ENCODE results near the gene GMPPB. TPM values are rescaled to one million over a fixed set of nuclear protein-coding genes. Genes with fewer than 3 reads are reported as not detected.
"Not testable (repeated sequence)": the region's sequence is repeated elsewhere in the genome, so short reads cannot be mapped to it uniquely, and the experiment has no call there.

The GMPPB gene
- polyA plus RNA-seq, 4 donors = 12.8 to 17.0 (median 14.0) TPM

GRCh38 chr3:49714728-49715550 lies 8.8 kb downstream of the GMPPB start:
- no peak for DNase-seq (ENCODE audit: low read depth in 4 of 4, low spot score in 3 of 4)

GRCh38 chr3:49713336-49714105 lies 10.2 kb downstream of the GMPPB start:
- no peak for DNase-seq (ENCODE audit: low read depth in 4 of 4, low spot score in 3 of 4)

GRCh38 chr3:49712631-49713317 lies 11.0 kb downstream of the GMPPB start:
- no peak for DNase-seq (ENCODE audit: low read depth in 4 of 4, low spot score in 3 of 4)

- DNase-seq (ENCODE audit: low read depth in 4 of 4, low spot score in 3 of 4) = no peak
Observed at GRCh38 chr3:49712166-49712565, 11.6 kb downstream of the GMPPB start.

GRCh38 chr3:49711489-49711888 lies 12.3 kb downstream of the GMPPB start:
- no peak for DNase-seq (ENCODE audit: low read depth in 4 of 4, low spot score in 3 of 4)

GRCh38 chr3:49709852-49710251 lies 13.9 kb downstream of the GMPPB start:
- DNase-seq (ENCODE audit: low read depth in 4 of 4, low spot score in 3 of 4) = no peak

- DNase-seq (ENCODE audit: low read depth in 4 of 4, low spot score in 3 of 4) = no peak
Observed at GRCh38 chr3:49707113-49707480, 16.7 kb downstream of the GMPPB start.

GRCh38 chr3:49706456-49707112 lies 17.2 kb downstream of the GMPPB start:
- DNase-seq (ENCODE audit: low read depth in 4 of 4, low spot score in 3 of 4) = no peak

- no peak for DNase-seq (ENCODE audit: low read depth in 4 of 4, low spot score in 3 of 4)
Observed at GRCh38 chr3:49705390-49705960, 18.3 kb downstream of the GMPPB start.

GRCh38 chr3:49704629-49705028 lies 19.1 kb downstream of the GMPPB start:
- DNase-seq (ENCODE audit: low read depth in 4 of 4, low spot score in 3 of 4) = no peak

GRCh38 chr3:49703956-49704355 lies 19.8 kb downstream of the GMPPB start:
- DNase-seq (ENCODE audit: low read depth in 4 of 4, low spot score in 3 of 4) = no peak

- DNase-seq (ENCODE audit: low read depth in 4 of 4, low spot score in 3 of 4) = no peak
Observed at GRCh38 chr3:49703443-49703927, 20.3 kb downstream of the GMPPB start.

- no peak for DNase-seq (ENCODE audit: low read depth in 4 of 4, low spot score in 3 of 4)
Observed at GRCh38 chr3:49702672-49703071, 21.1 kb downstream of the GMPPB start.

GRCh38 chr3:49701388-49702077 lies 22.2 kb downstream of the GMPPB start:
- DNase-seq (ENCODE audit: low read depth in 4 of 4, low spot score in 3 of 4) = no peak

GRCh38 chr3:49700453-49701128 lies 23.2 kb downstream of the GMPPB start:
- no peak for DNase-seq (ENCODE audit: low read depth in 4 of 4, low spot score in 3 of 4)

GRCh38 chr3:49700014-49700413 lies 23.7 kb downstream of the GMPPB start:
- DNase-seq (ENCODE audit: low read depth in 4 of 4, low spot score in 3 of 4) = no peak

GRCh38 chr3:49699281-49699979 lies 24.3 kb downstream of the GMPPB start:
- DNase-seq (ENCODE audit: low read depth in 4 of 4, low spot score in 3 of 4) = no peak

GRCh38 chr3:49695350-49696015 lies 28.3 kb downstream of the GMPPB start:
- not testable (repeated sequence) for DNase-seq (ENCODE audit: low read depth in 4 of 4, low spot score in 3 of 4)
